Skeletal muscle tissue (tissue), 4 donors: ENCODE results near the gene SYNPO2. TPM values are rescaled to one million over a fixed set of nuclear protein-coding genes. Genes with fewer than 3 reads are reported as not detected.
"Not testable (repeated sequence)": the region's sequence is repeated elsewhere in the genome, so short reads cannot be mapped to it uniquely, and the experiment has no call there.

Experiments
- H3K27ac ChIP-seq: one replicate; pipeline ENCODE4 v1.7.0; 2013; ENCODE audit warnings: mild to moderate bottlenecking, low read depth, low read length, inconsistent platforms
- H3K27me3 ChIP-seq, 3 donors: one replicate each; pipeline ENCODE4 v1.7.0; 2013; ENCODE audit warnings: low read length in 3 of 3; ENCODE audit not compliant: control insufficient read depth in 3 of 3, insufficient read depth in 3 of 3
- H3K36me3 ChIP-seq, 3 donors: one replicate each; pipeline ENCODE4 v1.7.0; 2013; ENCODE audit warnings: low read length in 3 of 3; ENCODE audit not compliant: control insufficient read depth in 3 of 3, insufficient read depth in 3 of 3
- H3K4me1 ChIP-seq, 3 donors: one replicate each; pipeline ENCODE4 v1.7.0; 2013; ENCODE audit warnings: low read length in 3 of 3, mild to moderate bottlenecking in 3 of 3; ENCODE audit not compliant: control insufficient read depth in 3 of 3, insufficient read depth in 3 of 3
- H3K4me3 ChIP-seq, 3 donors: one replicate each; pipeline ENCODE4 v1.7.0; 2013; ENCODE audit warnings: low read length in 3 of 3
- H3K9ac ChIP-seq, 3 donors: one replicate each; pipeline ENCODE4 v1.7.0; 2013; ENCODE audit warnings: low read length in 3 of 3, mild to moderate bottlenecking in 3 of 3, moderate library complexity in 2 of 3, low read depth in 1 of 3
- H3K9me3 ChIP-seq, 3 donors: one replicate each; pipeline ENCODE4 v1.7.0; 2013; ENCODE audit warnings: low read length in 3 of 3; ENCODE audit not compliant: control insufficient read depth in 3 of 3
- total RNA-seq: library from RNA; depleted of rRNA; stranded (reverse); fragments of >200 nt; gene quantifications from one replicate; pipeline ENCODE4 v1.2.3, GENCODE V29; 2014
- donor health status: Osteomylitis.

Gene SYNPO2
- total RNA-seq, 1 donor from 2014 or later, result 34.4 TPM

- no peaks in the 10 kb centered on the region for H3K9me3 ChIP-seq
Observed at GRCh38 chr4:118967393-118967792, 78.7 kb downstream of the SYNPO2 start.

GRCh38 chr4:118968005-118968404, 79.4 kb downstream of the SYNPO2 start:
- no peaks in the 10 kb centered on the region for H3K27me3 ChIP-seq
- H3K27ac ChIP-seq, result peak overlapping the region; percentile 86
- peak overlapping the region; percentile 48 to 69 (median 52) for H3K9ac ChIP-seq
- no peaks in the 10 kb centered on the region for H3K9me3 ChIP-seq
- no peaks in the 10 kb centered on the region for H3K36me3 ChIP-seq
- peaks cover 14 to 51% (median 30%) of the 10 kb centered on the region in 3 donors for H3K4me1 ChIP-seq
- H3K4me3 ChIP-seq, result peak overlapping the region; percentile 2 to 36 (median 7)

More at GRCh38 chr4:118967393-118967792, 78.7 kb downstream of the SYNPO2 start:
- no peaks in the 10 kb centered on the region for H3K36me3 ChIP-seq
- peaks cover 13 to 49% (median 30%) of the 10 kb centered on the region in 3 donors for H3K4me1 ChIP-seq
- peak overlapping the region; percentile 86 for H3K27ac ChIP-seq
- H3K27me3 ChIP-seq, result no peaks in the 10 kb centered on the region
- peak overlapping the region in 2 of 3 donors; percentile 6 to 54 for H3K4me3 ChIP-seq
- H3K9ac ChIP-seq, result peak overlapping the region in 2 of 3 donors; percentile 27 to 54

GRCh38 chr4:118968813-118969212, 80.2 kb downstream of the SYNPO2 start:
- Histone ChIP-seq H3K4me1 (peaks cover 14 to 51% (median 32%) of the 10 kb centered on the region in 3 donors), H3K9me3 (no peaks in the 10 kb centered on the region), H3K4me3 (peak overlapping the region; percentile 7 to 48 (median 17)), H3K27ac (peak overlapping the region; percentile 86), H3K9ac (peak overlapping the region; percentile 48 to 73 (median 69)), H3K36me3 (no peaks in the 10 kb centered on the region), H3K27me3 (no peaks in the 10 kb centered on the region)

GRCh38 chr4:118969359-118969758, 80.7 kb downstream of the SYNPO2 start:
- Histone ChIP-seq H3K27me3 (no peaks in the 10 kb centered on the region), H3K4me1 (peaks cover 18 to 56% (median 37%) of the 10 kb centered on the region in 3 donors), H3K4me3 (peak overlapping the region in 2 of 3 donors; percentile 17 to 48), H3K9me3 (no peaks in the 10 kb centered on the region), H3K36me3 (no peaks in the 10 kb centered on the region), H3K27ac (peak overlapping the region; percentile 86), H3K9ac (peak overlapping the region; percentile 42 to 73 (median 69))

GRCh38 chr4:118972167-118972566, 83.5 kb downstream of the SYNPO2 start:
- Histone ChIP-seq H3K4me1 (peaks cover 25 to 58% (median 41%) of the 10 kb centered on the region in 3 donors), H3K27ac (peak overlapping the region; percentile 49)

GRCh38 chr4:118973295-118973694, 84.6 kb downstream of the SYNPO2 start:
- H3K9ac ChIP-seq, result no peak overlapping the region
- H3K4me1 ChIP-seq, result peaks cover 24 to 53% (median 31%) of the 10 kb centered on the region in 3 donors
- H3K4me3 ChIP-seq, result no peak overlapping the region
- H3K9me3 ChIP-seq, result no peaks in the 10 kb centered on the region
- peak overlapping the region; percentile 86 for H3K27ac ChIP-seq
- no peaks in the 10 kb centered on the region for H3K27me3 ChIP-seq
- no peaks in the 10 kb centered on the region for H3K36me3 ChIP-seq

More at GRCh38 chr4:118972167-118972566, 83.5 kb downstream of the SYNPO2 start:
- no peak overlapping the region for H3K4me3 ChIP-seq
- H3K36me3 ChIP-seq, result no peaks in the 10 kb centered on the region
- no peaks in the 10 kb centered on the region for H3K9me3 ChIP-seq
- no peak overlapping the region for H3K9ac ChIP-seq
- no peaks in the 10 kb centered on the region for H3K27me3 ChIP-seq

- H3K9me3 ChIP-seq, result no peaks in the 10 kb centered on the region
- H3K4me1 ChIP-seq, result peaks cover 22 to 49% (median 22%) of the 10 kb centered on the region in 3 donors
- H3K4me3 ChIP-seq, result peak overlapping the region in 1 of 3 donors; percentile 26
- peak overlapping the region; percentile 86 for H3K27ac ChIP-seq
- no peaks in the 10 kb centered on the region for H3K36me3 ChIP-seq
- peak overlapping the region in 2 of 3 donors; percentile 54 to 60 for H3K9ac ChIP-seq
- no peaks in the 10 kb centered on the region for H3K27me3 ChIP-seq
Observed at GRCh38 chr4:118974758-118975157, 86.1 kb downstream of the SYNPO2 start.

GRCh38 chr4:118975449-118976192, 87.0 kb downstream of the SYNPO2 start:
- Histone ChIP-seq H3K9ac (peak overlapping the region; percentile 42 to 62 (median 60)), H3K4me3 (peak overlapping the region; percentile 8 to 33 (median 17)), H3K9me3 (no peaks in the 10 kb centered on the region), H3K36me3 (no peaks in the 10 kb centered on the region), H3K27ac (peak overlapping the region; percentile 86), H3K4me1 (peaks cover 27 to 54% (median 30%) of the 10 kb centered on the region in 3 donors), H3K27me3 (no peaks in the 10 kb centered on the region)

- Histone ChIP-seq H3K9ac (peak overlapping the region in 1 of 3 donors; percentile 57), H3K4me3 (peak overlapping the region in 1 of 3 donors; percentile 17), H3K4me1 (peaks cover 33 to 60% (median 34%) of the 10 kb centered on the region in 3 donors), H3K27ac (peak overlapping the region; percentile 86)
- H3K27me3 ChIP-seq, H3K9me3 ChIP-seq, H3K36me3 ChIP-seq: not testable (repeated sequence)
Observed at GRCh38 chr4:118976193-118976560, 87.5 kb downstream of the SYNPO2 start.

GRCh38 chr4:118977100-118977499, 88.4 kb downstream of the SYNPO2 start:
- H3K4me3 ChIP-seq, H3K9ac ChIP-seq, H3K9me3 ChIP-seq, H3K36me3 ChIP-seq, H3K27me3 ChIP-seq, H3K27ac ChIP-seq: not testable (repeated sequence)
- peaks cover 38 to 61% (median 39%) of the 10 kb centered on the region in 3 donors for H3K4me1 ChIP-seq
